ENCODE data around the gene MT1A.

- no peak for TF ChIP-seq JUN (CRISPR knock-in tag; IDR thresholded peaks at IDR 0.05)
- TF ChIP-seq CTCF (IDR thresholded peaks at IDR 0.05) = no peak
- TF ChIP-seq ESRRA (CRISPR knock-in tag; IDR thresholded peaks at IDR 0.05; ENCODE audit: borderline replicate concordance) = no peak
Observed at GRCh38 chr16:56623637-56624036, 14.8 kb upstream of the MT1A start.
